NCI-H1694 treated with DMSO at 0.1 percent for 48 hours (cell line): ENCODE data around the gene MRC1.

Experiments used
- DNase-seq: peaks from one replicate; lab custom pipeline; 2025; lab: John Stamatoyannopoulos, UW

The MRC1 gene

DNA sequence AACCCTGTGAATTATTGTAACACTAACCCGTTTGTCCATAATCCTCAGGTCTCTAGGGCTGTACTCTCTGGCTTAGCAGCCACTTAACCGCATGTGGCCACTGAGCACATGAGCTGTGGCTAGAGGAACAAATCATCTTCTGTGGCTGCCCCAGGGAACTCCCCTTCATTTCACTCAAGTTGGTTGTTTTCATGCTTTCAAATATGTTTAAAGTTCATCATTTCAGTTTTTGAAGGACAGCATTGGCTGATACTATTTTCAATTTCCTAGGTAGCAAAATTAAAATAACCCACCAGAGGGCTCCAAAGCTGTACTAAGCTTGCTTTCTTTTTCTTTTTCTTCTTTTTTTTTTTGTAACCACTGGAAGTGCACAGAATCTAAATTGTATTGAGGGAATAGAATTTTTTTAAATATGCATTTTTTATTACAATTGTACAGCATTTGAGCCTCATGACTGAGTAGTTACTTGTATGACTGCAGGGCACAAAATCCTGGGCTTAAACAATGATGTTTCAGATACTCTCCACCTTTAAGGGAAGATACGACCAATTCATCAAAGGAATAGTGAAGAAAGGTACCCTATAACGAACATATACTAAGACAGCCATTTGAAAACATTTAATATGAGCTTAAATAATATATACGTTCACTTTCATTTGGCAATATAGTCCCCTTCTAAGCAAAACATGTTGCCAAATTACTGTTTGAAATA is 38.6 kb downstream of the MRC1 start:
- no peak for DNase-seq

DNA sequence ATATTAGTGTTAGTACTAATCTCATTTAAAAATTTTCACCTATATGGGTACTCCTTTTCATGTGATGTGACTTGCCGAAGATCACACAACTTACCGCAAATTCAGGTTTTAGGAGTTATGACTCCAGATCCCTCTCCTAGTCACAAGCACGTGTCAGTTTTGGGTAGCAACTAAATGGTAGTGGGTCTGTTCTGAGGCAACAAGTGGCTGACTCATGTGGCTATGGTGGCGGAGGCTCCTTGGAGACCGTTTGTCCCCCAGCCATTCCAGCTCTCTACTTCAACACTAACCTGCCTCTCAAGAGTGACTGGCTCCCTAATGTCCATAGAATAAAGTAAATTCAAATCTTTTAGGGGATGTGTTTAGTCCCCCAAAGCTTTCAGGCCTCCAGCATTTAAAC is 39.5 kb downstream of the MRC1 start:
- DNase-seq = no peak

DNA sequence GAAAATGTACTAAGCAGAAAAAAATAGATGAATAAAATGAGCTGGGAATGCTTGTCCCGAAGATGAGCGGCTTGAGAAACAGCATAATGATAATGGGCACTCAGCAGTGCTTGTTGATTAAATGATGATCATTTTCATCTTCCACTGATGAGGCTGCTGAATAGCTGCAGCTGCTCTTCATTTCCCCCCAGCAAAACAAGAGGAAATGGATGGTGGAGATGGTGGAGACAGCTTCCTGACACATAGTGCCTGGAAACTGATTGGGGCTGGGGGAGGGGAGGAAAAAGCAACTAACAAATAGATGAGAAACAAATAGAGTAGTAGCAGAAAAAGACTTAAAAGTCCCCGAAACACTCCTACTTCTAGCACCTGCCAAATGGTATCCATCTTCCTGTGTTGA is 41.4 kb downstream of the MRC1 start:
- no peak for DNase-seq

DNA sequence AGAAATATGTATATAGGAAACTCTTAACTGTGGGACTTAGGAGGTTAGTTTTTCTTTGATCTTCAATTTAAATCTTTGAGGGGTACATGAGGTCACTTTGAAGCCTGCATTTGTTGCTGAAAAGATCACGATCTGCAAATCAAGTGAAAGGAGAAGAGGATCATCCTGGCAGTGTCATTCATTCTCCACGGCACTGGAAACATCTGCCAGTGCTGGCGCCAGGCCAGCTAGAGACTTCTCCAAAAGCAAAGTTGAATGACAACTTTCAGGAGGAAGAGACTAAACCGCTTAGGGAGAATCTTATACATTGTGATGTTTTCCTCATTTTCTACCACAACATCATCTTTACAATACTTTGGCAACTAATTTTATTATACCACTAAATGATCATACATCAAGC is 42.5 kb downstream of the MRC1 start:
- DNase-seq = peak; percentile 1

DNA sequence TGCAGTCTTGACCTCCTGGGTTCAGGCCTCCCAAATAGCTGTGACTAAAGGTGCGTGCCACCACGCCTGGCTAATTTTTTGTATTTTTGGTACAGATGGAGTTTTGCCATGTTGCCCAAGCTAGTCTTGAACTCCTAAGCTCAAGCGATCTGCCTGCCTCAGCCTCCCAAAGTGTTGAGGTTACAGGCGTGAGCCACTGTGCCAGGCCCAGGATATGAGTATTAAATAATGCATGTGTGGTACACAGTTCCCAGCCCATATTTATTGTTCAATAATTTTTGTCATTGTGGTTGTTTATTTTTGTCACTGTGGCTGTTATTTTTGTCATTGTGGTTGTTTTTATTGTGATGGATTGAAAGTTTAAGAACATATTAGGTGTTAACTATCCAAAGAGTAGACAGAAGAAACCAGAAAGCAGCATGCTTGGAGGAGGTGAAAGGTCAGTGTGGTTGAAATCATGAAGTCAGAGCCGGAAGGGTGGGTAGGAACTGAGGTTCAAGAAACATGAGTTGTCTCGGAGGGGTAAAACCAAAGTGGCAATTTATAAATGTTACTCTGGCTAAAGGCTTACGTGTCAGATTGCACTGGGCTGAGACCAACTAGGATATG is 45.0 kb downstream of the MRC1 start:
- DNase-seq = no peak

DNA sequence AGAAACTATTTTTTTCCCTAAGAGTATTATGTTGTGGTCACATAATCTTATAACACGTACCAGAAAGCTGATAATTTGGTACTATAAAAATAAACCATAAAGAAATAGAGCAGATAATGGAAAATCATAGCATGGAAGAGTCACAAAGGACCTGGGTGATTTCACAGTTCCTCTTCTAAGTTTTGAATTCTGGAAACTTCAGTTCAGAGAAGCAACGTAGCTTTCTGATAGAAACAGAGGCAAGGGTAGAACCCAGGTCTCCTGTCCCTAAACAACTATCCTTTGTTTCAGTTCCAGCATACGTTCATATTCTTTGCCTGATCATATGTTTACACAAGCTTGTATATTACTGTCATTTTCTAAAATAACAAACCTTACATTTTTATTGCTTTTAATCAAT is 47.9 kb downstream of the MRC1 start:
- no peak for DNase-seq

DNA sequence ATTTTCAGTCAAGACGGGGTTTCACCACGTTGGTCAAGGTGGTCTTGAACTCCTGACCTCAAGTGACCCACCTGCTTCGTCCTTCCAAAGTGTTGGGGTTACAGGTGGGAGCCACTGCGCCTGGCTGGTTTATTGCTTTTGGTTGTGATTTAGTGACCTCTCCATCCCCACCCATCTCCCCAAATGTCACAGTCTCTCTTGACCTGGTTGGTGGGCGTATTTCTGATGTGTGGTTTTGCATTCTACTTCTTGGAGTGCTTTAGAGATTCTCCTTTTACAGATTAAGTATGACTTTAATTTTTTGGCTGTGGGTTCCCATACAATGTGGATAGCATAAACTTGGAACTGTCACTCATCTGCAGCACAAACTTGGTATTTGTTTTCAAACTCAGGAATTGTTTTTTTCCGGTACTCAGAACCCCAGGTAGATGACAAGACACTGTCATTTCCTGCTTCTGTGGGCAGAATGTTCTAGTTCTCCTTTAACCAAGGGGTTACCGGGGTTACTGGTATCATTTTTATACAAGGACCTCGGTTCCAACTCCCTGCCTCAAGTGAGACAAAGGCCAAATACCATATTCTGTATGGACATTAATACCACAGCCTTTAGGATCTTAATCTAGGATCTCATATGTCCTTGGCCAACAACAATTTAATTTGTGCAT is 50.5 kb downstream of the MRC1 start:
- DNase-seq = no peak

DNA sequence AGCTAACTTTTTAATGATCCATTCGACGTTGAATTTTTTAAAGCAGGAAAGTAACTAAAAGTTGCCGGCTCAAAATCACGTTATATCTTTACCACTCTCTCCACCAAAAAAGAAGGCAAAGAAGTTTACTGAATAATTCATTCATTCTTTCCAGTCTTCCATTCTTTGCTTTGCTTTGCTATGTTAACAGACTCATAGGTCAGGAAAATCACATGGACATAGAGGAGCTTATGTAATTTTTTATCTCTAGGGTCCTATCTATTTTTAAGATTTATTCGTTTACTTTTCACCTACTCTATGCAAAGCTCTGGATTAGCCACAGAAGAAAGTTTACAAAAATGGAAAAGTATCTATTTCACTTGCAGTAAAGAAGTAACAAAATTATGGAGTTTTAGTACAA is 52.6 kb downstream of the MRC1 start:
- DNase-seq = no peak

DNA sequence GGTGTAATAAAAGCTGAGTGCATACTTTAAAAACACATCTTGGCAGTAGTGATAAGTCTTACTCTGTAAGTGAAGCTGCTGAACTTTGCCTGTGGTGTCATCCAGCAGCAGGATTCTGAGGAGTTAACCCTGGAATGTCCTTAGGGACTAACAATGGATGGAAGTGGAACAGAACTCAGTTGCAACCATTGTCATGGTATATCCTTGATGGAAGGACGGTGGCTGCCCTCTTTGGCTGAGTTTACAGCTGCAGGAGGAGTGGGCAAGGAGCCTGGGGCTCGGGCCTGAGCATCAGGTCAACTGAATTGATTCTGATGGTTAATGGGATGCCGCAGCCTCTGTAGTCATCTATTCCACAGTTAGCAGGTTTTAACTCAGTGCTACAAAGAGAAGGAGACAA is 56.2 kb downstream of the MRC1 start:
- no peak for DNase-seq

DNA sequence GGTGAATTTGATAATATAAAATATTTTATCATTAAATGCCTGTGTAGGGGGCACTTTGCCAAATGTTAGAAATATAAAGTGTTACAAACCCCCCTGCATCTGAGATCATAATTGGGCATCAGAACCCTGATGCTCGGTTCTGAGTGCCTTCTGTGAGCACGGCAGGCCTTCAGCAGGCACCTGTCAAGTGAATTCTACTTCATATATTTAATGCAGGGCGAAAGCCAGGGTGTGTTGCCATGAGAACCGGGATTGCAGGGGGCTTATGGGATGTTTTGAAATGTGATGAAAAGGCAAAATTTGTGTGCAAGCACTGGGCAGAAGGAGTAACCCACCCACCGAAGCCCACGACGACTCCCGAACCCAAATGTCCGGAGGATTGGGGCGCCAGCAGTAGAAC is 57.2 kb downstream of the MRC1 start:
- DNase-seq = no peak

DNA sequence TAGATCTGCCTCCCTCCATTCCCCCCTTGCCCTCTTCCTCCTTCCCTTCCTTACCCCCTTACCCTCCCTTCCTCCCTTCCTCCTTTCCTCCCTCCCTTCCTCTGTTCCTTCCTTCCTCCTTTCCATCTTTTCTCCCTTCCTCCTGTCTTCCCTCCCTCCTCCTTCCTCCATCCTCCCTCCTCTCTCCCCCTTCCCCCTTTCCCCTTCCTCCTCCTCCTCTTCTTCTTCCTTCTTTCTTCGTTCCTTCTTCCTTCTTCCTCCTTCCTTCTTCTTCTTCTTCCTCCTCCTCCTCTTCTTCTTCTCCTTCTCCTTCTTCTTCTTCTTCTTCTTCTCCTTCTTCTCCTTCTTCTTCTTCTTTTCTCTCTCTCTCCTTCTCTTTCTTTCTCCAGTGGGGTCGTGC is 57.9 kb downstream of the MRC1 start:
- no peak for DNase-seq

DNA sequence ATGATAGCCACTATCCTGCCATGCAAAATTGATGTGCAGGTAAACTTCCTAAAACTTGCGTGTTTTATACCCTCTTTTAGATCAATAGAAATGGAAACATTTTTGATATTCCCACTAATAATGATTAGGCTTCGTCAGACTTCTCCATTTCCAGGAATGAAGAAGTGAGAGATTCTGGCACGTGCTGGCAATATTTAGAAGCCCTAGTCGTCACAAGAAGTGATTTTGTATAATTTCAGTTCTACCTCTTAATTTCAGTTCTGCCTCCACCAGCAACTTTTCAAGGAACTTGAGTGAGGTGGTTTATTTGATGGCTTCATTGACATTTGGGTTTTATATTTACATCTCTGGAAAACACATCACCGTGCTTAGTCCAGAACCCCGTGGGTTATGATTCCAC is 61.9 kb downstream of the MRC1 start:
- no peak for DNase-seq

DNA sequence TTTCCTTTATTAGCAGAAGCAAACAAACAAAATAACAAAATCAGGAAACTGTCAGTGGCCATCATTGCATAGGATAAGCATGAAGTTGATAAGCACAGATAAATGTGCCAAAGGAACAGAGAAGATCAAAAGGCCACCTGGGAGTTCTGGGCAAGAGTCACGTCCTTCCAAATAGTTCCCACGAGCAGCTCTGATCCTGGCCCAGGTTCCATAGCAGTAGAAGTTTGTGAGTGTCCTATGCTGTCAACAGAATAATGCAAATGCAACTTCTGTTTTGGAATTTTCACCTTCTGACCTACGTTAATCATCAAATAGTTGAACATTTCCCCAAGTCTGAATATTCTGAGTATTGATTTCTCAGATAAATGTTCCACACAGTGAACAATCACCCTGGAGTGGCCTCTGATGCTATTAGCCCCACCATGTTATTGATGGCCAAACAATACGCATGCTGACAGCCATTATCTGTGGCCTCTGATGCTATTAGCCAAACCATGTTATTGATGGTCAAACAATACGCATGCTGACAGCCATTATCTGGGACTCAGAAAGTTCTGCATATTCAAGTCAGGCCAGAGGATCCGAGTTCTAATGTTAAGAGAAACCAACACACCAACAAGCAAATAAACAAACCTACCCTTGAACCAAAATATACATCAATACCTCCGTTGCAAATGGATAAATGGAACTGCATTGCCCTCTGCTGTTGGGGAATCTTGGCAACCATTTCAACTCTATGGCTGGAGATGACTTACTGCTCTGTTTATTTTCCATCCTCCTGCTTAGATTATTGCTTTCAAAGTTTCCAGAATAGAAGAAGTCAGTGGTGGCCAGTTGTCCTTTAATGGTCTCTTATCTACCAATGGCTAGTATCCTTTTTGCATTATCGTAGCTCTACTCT is 63.3 kb downstream of the MRC1 start:
- DNase-seq = peak; percentile 17

DNA sequence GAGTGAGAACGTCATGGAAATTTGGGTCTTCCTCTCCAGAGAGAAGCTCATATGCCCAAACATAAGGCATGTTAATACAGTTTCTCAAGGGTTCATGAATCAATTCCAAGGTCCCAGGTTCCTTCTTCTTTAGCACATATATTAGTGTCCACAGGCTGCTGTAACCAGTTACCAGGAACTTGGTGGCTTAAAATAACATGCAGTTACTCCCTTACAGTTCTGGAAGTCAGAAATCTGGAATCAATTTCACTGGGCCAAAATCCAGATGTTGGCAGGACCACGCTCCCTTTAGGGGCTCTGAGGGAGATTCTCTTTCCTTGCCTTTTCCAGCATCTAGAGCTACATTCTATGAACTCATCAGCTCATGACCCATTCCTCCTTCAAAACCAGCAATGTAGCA is 64.8 kb downstream of the MRC1 start:
- no peak for DNase-seq

DNA sequence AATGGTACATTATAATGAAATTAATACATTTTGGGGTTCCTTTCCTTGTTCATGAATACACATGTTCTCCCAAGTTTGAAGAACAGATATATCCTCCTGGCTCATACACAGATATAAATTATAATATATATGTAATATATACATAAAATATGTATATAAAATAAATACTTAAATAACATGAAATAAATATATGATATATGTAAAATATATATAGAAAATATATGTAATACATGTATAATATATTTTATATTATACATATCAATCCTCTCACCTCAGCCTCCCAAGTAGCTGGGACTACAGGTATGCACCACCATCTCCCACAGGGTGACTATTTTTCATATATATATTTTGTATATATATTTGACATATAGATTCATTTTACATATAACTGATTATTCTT is 68.0 kb downstream of the MRC1 start:
- DNase-seq = no peak

DNA sequence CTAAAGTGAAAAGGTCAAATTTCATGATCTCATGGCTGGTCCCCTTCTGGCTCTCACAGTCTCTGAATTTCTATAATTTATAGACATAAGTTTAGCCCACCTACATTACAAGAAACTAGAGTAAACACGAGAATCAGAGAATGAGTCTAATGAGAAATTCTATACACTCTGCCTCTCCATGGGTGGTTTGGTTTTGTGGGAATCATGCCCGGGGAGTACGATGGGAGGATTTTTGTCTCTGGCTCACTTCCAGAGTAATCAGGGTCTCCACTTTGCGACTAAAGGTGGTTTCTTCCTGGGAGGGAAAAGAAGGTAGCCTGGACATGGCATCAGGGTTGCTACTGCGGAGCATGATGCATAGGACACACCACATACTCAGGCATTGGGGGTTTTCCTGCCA is 69.7 kb downstream of the MRC1 start:
- DNase-seq = no peak

DNA sequence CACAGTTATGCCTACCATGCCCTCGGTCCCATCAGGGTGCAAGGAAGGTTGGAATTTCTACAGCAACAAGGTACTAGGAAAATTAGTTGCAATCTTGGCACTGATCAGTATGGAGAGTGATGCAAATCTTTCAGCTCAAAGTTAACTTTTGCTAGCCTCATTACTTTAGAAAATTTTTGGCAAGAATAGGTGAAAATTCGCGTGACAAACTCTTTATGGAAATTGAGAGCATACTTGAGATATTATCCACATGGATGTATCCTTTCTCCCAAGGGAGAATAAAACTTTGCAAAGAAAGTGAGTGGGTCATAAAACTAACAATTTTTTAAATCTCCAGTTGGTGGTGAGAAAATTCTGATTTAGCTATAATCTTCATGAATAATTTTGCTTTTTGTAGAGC is 71.5 kb downstream of the MRC1 start:
- DNase-seq = no peak

DNA sequence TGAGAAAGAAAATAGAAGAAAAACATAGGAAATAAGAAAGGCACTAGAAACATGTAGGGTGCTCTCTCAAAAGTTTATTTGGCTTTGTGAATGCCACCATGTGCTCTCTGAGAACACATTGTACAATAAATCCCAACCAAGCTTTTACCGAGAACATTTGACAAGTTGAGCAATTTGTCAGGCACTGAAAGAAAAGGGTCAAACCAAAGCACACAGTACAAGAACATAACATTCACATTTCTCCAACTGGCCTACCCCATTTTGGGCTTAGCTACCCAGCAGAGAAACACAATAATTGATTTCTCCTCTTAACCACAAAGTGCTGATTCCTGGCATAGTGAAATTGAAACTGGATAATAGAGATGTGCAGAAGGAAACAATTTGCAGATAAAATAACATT is 73.4 kb downstream of the MRC1 start:
- no peak for DNase-seq

DNA sequence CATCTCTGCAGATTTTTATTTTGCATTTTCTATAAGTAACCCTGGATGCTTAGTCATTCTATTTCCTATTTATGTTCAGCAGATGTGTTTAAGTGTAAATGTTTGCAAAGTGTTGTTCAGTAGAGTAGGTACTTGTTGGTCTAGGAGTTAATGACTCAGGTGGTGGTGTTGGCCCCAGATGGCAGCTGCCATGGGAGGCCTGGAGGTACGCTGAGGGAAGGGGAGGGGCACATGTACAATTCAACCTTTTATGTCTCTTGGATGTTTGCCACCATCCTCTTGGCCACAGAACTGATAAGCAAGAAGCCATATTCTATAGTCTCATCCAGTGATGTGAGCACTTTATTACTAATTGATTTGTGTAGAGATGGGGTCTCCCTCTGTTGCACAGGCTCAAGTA is 74.5 kb downstream of the MRC1 start:
- no peak for DNase-seq

DNA sequence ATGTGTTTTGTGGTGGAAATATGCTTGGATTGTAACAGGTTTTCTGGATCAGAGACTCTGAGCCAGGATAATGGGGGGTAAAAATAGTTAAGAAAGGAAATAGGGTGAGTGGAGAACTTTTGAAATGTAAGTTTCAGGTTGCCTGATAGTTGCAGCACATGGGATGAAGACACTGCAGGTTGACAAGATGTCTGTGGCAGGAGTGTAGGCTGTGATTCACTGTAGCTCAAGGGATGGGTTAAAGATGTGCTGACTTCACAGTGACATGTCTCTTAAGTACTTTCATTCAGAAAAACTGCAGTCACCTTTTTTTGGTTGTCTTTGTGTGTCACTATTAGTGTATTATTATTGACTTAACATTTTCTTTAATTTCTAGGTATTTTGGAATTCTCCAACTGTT is 79.0 kb downstream of the MRC1 start:
- DNase-seq = no peak

DNA sequence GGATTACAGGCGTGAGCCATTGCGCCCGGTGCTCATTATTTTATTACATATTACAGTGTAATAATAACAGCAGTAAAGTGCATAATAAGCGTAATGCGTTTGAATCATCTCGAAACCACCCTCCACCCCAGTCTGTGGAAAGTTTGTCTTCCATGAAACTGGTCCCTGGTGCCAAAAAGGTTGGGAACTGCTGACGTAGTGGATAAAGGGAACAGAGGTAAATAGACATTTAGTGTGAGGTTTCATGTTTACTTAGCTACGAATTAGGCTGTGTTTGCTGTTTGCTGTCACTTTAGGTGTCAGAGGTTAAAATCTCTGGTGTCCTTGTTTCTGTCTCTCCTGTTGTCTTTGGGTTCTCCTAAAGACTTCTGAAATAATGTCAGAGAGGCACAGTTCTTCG is 82.3 kb downstream of the MRC1 start:
- no peak for DNase-seq

DNA sequence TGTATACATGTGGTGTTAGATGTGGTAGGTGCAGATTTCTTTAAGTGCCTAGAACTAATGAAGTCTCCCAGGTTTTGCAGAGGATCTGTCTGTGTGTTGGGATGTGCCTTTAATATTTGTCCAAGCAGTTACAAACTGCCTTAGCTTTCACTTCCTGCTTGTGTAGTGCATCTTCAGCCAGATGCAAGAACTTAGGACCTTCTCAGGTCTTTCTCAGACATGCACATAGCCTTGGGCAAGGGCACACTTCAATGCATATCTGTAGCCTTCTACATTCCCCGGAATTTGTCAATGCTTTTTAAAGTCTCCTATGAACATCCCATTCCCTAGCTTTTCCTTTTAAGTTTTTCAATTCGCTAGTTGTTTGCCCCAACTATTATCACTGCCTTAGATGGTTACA is 95.4 kb downstream of the MRC1 start:
- DNase-seq = no peak

DNA sequence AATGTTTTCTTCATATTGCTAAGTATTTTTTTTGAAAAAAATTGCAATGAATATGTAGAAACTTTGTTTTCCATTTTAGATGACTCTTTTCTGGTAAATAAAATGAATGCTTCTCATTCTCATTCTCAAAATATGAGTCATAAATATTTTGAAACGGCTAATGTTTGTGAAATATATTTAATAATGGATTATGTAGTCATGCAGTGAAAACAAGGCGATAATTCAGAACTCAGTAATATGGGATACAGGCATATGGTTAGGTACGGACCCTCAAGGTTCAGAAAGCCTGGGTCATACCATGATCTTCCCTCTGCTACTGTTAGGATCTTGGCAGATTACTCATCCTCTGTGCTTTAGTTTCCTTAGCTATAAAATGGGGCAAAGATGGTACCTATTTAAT is 96.3 kb downstream of the MRC1 start:
- no peak for DNase-seq
